HS-5 (cell line): ENCODE results near the gene EMCN.
"Not testable (repeated sequence)": the region's sequence is repeated elsewhere in the genome, so short reads cannot be mapped to it uniquely, and the experiment has no call there.

Experiments
- DNase-seq: peaks from one replicate; pipeline ENCODE4 v3.0.0-alpha.2; 2012; ENCODE audit warnings: low read depth

The EMCN gene

DNA sequence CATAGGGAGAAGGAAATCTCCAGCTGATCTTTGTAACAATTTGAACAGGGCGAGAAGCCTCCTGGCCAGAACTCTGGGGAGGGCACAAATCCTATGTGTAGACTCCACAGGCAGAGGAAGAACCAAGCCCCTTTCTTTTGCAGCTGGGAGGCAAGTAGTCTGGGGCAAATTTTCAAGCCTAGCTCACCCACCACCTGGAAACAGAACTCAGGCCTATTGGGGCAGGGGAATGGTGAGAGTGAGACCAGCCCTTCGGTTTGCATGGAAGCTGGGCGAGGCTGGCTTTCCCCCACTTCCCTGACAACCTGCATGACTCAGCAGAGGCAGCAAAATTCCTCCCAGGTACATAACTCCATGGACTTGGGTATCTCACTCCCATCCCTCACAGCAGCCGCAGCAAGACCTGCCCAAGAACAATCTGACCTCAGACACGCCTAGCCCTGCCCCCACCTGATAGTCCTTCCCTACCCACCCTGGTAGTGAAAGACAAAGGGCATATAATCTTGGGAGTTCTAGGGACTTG lies 138.2 kb downstream of the EMCN start:
- DNase-seq, result no peak

DNA sequence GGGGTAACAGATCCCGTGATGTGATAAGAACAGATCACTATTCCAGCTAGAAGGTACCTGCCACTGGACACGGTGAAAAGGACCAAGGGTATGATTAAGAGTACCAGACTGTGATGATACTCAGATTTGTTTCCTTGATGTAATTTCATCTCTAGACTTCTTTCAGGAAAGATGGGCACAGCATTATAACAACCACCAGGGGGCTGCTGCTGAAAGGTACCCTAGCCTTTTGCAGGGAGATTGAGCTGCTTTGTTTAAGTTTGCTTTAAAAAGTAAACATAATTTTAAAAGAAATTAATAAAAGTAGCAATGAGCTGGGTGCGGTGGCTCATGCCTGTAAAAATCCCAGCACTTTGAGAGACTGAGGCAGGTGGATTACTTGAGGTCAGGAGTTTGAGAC lies 145.4 kb downstream of the EMCN start:
- no peak for DNase-seq

DNA sequence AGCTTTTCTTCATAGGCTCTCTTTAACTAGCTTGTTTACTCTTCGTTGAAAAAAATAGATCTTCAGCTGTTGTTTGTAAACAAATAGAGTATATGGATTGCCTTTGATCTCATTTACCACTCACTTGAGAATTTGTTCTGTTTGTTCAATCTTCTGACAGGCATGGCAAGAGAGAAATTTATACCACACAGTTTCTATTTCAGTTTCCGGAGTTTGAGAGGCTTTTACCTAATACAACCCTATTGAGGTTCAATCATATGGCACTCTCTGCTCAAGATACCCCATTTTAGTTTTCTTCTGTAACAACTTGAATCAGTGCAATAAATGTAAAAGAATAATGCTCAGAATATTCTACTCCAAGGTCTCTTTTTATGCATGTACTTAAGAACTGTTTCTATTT lies 148.0 kb downstream of the EMCN start:
- no peak for DNase-seq

DNA sequence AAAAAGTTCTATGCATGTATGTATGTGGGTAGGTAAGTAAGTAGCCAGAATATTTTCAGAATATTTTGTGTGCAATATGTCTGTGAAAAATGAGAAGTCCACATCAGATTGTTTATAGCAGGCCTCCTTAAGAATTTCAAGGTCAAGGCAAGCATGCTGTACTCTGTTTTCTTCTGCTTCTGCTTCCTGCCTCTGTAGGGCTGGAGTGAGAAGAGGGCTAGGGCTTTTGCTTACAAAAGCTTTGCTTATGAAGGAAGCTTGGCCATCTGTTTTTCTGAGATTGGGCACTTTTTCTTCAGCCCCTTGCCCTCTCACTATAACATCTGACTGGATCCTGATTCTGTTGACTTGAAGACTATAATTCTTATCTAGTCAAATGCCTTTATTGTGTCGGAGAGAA lies 150.4 kb downstream of the EMCN start:
- no peak for DNase-seq

DNA sequence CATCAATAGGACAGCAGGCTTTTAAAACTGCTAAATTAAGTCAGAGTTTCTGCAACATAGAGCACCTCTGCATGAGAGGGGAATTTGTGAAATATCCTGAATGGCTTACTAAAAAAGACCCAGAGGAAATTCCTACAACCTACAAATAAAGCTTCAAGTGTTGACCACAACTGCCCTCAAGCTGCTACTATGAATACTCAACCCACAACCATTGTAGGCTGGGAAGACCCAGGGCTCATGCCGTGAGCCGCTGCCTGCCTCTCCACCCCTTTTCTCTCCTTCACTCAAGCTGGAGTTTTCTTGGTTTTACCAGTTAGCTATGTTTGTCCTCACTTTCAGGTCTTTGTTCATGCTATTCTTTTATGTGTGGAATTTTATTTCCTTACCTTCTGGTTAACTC lies 151.6 kb downstream of the EMCN start:
- no peak for DNase-seq

DNA sequence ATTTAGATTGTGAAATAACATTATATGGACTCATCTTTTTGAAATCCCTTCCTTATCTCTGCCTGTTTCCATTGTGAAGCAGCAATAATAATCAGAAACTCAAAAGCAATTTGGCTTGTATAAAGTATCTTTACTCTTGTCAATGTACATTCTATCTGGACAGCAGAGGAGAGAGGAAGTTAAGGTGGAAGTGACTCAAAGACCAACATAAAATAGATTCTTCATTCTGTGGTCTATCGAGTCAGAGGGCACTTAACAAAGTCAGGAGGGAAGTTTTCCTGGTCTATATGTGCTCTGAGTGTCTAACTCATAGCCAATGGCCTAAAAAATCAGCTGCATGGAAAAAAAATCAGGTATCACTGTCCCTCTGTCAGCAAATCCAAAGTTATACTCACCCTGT lies 155.5 kb downstream of the EMCN start:
- DNase-seq, result no peak

DNA sequence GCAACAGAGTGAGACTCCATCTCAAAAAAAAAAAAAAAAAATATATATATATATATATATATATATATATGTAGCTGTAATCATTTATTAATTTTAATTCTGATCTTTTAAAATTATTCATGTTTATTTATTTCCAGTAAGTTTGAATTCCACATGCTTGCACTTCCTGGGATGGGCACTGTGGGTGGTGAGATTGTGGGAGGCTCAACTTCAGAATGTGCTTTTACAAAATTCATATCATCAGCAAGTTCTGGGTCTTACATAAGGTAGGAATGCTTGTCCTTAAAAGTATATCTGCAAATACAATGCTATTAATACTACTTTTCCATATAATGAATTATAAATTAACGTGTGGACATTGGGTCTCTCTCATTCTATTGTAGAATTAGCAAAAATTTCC lies 156.5 kb downstream of the EMCN start:
- DNase-seq, result no peak

DNA sequence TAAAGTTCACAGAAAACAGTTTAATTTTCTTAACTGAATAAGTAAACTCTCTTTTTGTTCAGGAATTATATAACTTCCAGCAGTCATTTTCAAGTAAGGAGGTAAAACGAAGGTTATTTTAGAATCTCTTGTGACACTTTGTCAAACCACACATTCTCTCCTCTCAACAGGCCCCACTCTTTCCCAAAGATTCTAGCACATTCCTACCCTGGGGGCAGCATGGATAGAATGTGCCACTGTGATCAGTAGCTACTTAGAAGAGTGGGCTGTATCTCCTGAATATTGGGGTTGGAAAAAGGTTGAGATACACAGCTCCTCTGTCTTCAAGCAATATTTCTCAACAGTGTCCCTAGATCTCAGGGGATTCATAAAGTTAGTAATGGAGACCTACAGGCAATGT lies 157.6 kb downstream of the EMCN start:
- no peak for DNase-seq

DNA sequence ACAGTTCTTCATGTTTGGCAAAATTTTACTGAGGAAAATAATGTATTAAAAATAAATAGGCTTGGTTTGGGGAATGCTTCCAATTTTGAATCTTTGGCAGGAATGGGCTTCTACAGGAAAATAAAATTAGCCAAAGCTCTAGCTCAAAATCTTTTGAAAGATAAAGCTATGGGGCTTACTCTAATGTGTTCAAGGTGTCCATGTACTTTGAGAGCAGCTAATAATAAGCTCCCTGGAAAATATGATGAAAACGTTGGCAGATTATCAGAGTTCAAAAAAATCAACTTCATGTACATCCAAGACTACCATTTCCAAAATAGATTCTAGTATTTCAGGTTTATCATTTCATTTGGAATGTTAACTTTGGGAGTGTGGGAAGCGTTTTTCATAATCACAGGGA lies 158.4 kb downstream of the EMCN start:
- DNase-seq, result no peak

DNA sequence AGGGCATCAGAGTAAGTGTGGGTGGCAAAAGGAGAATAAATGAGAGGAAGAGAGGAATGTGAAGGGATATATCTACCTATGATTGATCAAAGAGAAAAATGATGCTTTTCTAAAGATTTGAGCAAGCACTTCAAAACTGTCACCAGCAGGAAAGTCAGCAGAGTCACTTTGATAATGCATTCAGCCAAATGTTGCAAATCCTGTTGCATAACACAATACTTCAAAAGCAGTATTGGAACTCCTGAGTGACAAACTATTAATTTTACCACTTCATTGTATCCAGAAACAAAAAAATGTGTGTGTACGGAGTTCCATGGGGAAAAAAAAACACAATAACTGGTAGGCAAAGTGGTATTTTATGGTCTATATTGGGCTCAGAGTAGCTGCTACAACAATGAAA lies 160.3 kb downstream of the EMCN start:
- no peak for DNase-seq

DNA sequence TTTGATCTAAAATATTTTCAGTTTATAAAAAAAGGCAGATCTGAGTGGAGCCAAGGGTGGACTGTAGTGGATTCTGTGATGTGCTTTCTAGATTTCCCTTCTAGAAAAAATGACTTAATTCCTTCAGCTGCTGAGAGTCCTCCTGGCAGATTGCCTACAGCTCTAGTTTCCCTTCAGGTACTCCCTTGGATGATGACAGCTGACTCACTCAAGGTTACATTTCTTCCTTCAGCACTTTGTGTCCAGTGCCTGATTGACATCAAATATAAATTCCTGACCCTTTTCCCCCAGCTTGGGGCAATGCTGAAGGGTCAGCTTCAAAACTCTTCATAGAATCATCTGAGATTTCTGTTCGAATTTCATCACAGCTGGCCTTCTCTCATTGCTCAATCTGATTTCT lies 161.7 kb downstream of the EMCN start:
- DNase-seq, result no peak

DNA sequence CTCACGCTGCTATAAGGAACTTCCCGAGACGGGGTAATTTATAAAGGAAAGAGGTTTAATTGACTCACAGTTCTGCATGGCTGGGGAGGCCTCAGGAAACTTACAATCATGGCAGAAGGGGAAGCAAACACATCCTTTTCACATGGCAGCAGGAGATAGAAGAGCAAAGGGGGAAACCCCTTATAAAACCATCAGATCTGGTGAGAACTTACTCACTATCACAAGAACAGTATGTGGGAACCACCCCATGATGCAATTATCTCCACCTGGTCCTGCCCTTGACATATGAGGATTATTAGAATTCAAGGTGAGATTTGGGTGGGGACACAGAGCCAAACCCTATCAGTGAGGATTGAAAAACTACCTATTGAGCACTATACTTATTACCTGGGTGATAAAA lies 165.5 kb downstream of the EMCN start:
- DNase-seq, result not testable (repeated sequence)

DNA sequence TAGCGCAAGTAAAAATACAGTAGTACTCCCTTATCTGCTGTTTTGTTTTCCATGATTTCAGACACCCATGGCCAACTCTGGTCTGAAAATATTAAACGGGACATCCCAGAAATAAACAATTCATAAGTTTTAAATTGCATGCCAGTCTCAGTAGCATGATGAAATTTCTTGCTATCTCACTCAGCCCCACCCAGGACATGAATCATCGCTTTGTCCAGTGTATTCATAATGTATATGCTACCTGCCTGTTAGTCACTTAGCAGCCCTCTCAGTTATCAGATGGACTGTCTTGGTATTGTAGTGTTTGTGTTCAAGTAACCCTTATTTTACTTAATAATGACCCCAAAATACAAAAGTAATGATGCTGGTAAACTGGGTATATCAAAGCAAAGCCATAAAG lies 169.3 kb downstream of the EMCN start:
- DNase-seq, result peak; percentile 70

DNA sequence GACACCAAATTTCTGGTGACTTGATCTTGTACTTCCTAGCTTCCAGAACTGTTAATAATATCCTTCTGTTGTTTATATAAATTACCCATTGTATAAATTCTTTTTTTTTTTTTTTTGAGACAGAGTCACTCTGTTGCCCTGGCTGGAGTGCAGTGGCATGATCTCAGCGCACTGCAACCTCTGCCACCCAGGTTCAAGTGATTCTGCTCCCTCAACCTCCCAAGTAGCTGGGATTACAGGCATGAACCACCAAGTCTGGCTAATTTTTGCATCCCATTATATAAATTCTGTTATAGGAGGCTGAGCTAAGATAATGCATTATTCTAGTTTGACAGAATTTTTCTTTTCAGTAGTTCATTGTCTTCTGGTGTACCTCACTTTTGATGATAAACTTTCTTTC lies 170.6 kb downstream of the EMCN start:
- no peak for DNase-seq

DNA sequence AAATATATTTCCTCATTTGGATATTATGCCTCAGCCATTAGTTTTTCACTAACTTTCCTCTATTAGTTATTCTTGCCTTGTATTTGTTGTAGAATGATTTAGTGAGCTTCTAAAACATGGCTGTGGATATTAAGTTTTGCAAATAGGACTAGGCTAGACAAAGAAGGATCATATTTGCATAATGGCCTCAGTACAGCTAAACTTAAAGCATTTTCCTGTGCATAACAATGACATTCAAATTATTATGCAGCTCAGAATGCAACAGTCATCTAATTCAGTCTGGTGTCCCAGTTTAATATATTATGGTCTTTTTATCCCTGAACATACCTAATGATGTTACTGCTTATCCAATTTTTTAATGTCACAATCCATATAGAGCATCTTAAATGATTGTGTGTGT lies 172.2 kb downstream of the EMCN start:
- no peak for DNase-seq
